GM18511 (cell line): ENCODE measurements around the gene CTBS.
"Not testable (repeated sequence)": the region's sequence is repeated elsewhere in the genome, so short reads cannot be mapped to it uniquely, and the experiment has no call there.

ENCODE experiments used
- ATAC-seq: cut with Tn5 transposase; IDR thresholded peaks from one replicate; pipeline ENCODE4 v1.9.1; 2021; ENCODE audit warnings: mild to moderate bottlenecking, moderate library complexity; ENCODE audit not compliant: unreplicated experiment

The CTBS gene

DNA sequence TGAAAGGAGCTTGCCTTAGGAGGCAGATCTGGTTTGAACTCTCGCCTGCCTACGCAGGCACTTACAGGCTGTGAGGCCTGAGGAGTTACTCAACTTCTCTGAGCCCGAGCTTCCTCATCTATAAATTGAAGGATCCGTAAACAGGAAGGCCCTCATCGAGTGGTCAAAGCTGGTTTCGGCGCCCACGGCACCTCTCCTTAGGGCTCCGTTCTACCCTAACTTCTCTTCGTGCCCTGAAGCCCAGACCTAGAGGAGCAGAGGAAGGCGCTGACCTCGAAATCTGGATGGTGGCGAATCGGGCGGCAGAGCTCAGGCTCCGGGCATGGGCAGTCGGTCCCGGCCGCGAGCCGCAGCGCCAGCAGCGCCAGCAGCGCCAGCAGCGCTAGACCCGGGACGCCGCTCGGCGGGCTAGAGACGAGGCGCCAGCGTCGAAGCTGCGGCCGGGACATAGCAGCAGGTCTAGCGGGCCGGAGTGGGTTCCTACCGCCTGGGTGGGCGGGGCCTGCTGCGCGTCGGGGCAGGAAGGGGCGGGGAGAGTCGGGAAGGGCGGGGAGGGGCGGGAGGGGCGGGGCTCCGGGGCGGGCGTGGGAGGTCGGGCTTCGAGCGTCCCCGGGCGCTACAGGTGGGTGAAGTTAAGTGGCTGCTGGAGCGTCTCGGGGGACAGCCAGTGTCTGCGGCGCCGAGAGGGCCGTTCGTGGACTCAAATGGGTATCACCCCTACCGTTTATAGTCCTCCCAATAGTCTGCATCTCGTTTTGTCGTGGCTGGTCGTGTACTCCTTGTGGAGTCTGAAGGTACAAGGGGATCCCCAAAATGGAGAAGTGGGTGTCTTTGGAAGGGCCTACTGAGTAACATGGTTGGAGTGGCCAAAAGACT is at the start of gene CTBS:
Gene CTBS, minus strand, starts transcription at position 474 of the 876 bp plus-strand sequence. Its CDS starts 25 bp downstream, at position 449.
- ATAC-seq, result peak; percentile 88

DNA sequence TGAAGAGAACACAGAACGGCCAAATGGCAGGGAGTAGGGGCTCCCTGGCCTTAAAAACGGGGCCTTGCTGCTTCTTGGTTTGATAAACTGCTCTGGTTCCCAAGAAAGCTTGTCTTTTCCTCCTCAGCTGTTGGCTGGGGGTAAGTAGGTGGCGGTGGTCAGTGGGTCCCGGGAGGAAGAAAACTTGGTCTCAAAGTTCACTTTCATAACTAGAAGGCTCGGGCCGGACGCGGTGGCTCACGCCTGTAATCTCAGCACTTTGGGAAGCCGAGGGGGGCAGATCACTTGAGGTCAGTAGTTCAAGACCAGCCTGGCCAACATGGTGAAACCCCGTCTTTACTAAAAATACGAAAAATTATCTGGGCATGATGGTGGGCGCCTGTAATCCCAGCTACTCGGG is 47.3 kb upstream of the CTBS start:
- ATAC-seq, result no peak

DNA sequence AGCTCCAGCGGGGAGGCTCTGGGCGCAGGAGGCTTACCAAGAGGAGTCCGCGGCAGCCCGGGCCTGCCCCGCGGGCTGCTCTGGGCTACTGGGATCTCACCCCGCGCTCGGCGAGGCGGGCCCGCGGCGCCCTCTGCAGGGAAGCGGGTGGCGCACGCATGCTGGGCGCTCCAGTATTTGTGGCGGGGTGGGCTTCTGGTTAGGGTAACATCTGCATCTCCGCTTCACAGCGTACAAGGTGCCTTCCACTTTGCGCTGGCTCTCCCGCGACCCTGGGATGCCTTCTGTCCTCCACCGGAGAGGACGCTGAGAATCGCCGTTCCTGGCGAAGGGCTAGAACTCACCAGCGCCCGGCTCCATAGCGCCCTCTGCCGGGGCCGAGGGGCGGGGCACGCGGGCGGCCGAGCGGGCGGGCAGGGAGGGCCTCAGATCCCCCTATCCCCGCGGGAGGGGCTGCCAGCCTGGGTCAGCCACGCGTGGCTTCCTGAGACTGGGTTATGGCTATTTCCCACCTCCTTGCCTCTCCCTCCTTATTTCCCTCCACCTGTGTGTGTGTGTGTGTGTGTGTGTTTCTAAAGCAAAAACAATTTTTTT is 46.6 kb upstream of the CTBS start:
- peak; percentile 96 for ATAC-seq

GRCh38 chr1:84619383-84620102 is 45.3 kb upstream of the CTBS start:
- ATAC-seq, result no peak

- ATAC-seq, result no peak
Observed at GRCh38 chr1:84617349-84617748, 43.1 kb upstream of the CTBS start.

- ATAC-seq, result no peak
Observed at GRCh38 chr1:84615790-84616189, 41.5 kb upstream of the CTBS start.

DNA sequence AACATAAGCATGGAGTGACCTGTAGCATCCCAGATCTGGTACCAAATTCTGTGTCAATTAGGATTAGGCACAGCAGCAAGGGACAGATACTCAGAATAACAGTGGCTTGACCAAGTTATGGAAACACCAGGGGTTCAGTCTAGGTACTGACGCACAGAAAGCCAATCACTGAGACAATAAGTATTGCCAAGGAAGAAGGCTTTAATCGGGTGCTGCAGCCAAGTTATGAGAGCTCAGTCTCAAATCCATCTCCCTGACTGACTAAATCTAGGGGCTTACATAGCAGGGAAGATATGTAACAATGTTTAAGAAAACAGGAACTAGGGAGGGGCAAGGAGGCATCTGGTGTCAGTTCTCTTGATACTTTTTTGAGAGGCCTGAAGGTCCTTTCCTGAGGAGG is 39.6 kb upstream of the CTBS start:
- ATAC-seq, result no peak

DNA sequence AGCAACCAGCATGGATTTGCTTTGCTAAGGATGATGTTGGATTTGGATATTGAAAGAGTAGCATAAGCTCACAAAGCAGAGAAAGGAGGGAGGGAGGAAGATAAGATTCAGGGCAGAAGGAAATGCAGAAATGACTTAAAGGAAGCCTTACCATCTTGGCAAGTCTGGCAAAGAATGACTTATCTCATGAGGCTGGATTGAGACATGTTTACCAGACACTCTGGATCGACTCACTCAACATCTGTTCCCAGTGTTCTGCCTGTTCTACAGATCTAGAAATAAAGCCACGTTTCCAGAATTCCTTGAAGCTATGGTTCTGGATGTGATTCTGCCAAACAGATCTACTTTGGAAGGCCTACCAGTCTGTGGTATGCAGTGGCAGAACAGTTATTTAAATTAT is 38.8 kb upstream of the CTBS start:
- no peak for ATAC-seq

DNA sequence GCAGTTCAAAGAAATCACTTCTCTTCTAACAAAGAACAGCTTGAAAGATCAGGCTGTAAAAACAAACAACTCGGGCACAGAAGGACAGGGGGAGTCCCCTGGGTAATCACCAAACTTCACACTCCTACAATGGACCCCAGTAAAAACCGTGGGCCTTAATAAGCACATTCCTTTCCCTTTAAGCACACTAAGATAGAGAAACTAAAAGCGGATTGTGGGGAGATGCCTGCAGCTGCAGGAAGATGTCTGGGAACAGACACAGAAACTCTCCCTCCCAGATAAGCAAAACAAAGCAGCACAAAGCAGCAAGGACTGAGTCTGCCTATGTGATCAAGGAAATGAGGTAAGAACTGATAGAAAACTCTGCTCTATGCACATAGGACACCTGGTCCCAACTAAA is 37.6 kb upstream of the CTBS start:
- no peak for ATAC-seq

GRCh38 chr1:84611091-84611490 is 36.9 kb upstream of the CTBS start:
- ATAC-seq, result no peak

DNA sequence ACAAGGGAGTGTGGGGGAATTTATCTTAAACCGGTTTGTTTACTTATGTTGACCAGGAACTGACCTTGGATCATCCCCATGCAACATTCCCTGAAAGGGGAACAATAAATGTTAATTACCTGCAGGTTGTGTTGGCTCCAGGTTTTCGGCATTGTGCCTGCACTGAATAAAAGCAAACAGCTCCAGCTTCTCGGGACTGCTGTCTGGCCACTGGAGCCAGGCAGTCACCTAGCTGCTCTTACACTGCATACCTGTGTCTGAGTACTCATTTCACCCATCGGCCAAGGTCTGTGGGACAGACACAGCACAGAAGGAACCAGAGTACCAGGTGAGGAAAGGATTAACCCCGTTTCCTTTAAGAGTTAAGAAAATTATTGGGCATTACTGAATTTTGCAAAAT is 32.7 kb upstream of the CTBS start:
- no peak for ATAC-seq

DNA sequence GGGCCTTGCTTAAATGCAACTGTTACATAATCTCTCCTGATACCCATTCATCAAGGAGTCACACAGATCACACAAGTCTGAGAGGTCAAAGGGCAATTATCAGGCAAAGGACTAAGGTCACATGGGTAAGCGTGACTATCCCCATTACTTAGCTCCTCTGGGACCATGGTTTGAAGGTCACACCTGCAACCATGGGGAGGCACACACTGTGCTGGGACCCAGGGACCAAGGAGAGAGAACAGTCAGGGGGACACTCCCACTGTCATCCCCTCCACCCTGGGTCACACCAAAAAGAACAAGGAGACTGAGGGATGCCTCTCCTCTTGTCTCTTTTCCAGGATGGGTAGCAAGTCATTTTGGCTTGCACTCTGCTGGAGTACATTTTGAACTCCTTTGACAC is 30.9 kb upstream of the CTBS start:
- no peak for ATAC-seq

- no peak for ATAC-seq
Observed at GRCh38 chr1:84603941-84604830, 29.9 kb upstream of the CTBS start.

GRCh38 chr1:84603223-84603622 is 29.0 kb upstream of the CTBS start:
- ATAC-seq, result no peak

DNA sequence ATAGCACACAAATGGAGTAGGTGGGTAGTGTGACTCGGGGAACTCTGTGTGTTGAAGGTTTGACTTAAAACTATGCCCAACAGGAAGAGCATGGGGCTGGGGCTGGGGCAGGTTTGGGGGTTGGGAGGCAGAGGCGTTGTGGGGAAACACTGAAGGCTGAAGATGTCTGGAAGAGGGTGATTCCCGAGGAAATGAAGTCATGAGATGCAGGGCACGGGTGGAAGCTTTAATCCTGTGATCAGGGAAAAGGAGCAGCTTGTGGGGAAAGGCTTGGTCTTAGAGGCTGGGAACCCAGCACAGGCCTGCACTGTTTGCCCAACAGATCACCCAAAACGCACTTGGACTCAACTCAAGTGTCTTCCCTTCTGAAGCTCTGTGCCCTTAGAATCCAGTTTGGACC is 26.6 kb upstream of the CTBS start:
- ATAC-seq, result no peak

DNA sequence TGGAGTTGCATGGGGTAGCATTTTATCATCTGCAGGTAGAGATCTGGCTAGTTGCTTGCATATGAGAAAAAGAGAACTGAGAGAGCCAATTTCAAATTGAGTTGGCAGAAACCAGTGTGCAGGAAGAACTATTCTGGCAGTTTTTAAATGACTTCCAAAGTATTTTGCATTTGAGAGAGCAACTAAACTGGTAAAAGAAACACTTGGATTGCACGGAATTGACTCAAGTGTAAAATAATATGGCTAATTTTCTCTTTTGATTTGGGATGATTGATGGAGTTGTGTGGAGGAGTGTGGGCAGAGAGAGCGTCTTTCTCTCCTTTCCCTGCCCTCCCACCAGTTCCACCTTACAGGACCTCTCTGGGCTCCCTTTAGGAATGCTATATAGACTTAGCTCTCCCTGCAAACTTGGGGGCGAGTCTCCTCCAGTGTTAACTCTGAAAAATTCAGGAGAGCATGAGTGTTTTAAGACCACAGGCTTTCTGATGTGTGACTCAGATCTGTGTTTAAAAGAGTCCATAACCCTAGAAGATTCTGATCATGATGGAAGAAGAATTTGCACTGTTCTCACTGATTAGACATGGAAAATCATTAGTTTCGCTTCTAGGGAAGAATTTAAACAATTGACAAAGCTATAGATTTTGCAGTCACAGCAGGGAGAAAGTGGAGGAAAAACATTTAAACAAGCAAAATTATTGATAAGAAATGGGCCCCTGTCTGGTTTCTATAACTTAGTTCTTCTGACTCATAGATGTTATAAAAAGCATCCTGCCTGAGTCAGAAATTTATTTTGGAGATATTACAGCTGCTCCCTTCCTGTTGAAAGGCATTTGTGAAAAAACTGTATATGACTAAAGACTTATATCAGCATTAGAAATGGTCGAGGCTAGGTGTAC is 24.9 kb upstream of the CTBS start:
- peak; percentile 84 for ATAC-seq

DNA sequence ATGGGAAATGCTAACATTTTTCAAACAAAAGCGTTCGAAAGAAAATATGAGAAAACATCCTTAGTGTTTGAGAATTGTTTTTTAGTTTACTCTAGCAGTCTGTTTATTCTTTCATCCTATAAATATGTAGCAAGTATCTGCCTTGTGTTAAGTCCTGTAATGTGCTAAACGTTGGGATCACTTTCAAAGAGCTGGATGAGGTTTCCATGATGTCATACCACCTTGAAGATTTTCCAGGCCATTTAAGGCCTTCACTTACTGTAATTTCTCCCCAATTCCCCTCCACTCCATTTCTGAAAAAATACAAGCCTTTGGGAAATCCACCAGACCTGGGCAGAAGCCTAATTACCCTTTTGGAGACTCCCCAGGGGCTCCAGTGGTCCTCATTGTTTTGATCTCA is 24.2 kb upstream of the CTBS start:
- peak; percentile 1 for ATAC-seq

DNA sequence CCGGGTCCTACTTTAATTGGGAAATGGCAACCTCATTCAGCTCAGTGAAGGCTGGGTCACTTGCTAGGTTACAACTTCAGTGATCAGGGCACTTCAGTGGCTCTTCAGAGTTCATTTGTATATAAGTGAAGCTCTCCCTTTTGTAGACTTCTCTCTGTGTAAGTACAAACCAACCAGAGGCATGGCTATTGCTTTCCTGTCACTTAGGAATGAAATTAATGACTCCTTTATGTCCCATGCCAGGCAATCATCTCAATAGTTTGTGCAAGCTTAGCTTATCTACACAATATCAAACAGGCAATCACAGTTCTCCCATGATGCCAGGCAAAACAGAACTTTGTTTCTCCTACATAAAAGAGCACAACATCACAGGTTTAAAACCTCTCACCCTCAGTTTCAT is 22.8 kb upstream of the CTBS start:
- ATAC-seq, result no peak

- ATAC-seq, result not testable (repeated sequence)
Observed at GRCh38 chr1:84594959-84595358, 20.7 kb upstream of the CTBS start.

DNA sequence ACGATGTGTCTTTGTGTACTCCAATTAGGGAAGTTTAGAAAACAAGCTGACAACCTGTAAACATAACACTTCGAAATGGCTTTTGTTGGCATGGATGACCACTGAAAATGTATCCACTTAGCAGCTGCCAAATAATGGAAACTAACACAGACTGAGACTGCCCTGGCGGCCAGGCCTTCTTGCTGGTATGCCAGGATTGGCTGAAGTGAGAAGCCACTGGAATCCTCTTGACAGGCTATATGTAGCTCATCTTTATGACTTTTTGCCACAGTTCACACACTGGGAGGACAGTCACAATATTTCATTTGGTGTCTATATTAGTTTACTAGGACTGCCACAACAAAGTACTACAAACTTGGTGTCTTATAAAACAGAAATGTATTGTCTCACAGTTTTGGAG is 12.9 kb upstream of the CTBS start:
- ATAC-seq, result no peak
